ENCODE data around the gene SEH1L.

- TF ChIP-seq NFYB (IDR thresholded peaks at IDR 0.05; ENCODE audit: insufficient read depth, low read depth, low read length) (no peak), RBBP5 (conservative IDR thresholded peaks at IDR 0.05) (no peak), TBL1XR1 (IDR thresholded peaks at IDR 0.05; ENCODE audit: low read depth, low read length) (no peak), ZNF274 (IDR thresholded peaks at IDR 0.05; ENCODE audit: insufficient read depth, insufficient read length) (no peak)
- TF ChIP-seq, protein P1, sequence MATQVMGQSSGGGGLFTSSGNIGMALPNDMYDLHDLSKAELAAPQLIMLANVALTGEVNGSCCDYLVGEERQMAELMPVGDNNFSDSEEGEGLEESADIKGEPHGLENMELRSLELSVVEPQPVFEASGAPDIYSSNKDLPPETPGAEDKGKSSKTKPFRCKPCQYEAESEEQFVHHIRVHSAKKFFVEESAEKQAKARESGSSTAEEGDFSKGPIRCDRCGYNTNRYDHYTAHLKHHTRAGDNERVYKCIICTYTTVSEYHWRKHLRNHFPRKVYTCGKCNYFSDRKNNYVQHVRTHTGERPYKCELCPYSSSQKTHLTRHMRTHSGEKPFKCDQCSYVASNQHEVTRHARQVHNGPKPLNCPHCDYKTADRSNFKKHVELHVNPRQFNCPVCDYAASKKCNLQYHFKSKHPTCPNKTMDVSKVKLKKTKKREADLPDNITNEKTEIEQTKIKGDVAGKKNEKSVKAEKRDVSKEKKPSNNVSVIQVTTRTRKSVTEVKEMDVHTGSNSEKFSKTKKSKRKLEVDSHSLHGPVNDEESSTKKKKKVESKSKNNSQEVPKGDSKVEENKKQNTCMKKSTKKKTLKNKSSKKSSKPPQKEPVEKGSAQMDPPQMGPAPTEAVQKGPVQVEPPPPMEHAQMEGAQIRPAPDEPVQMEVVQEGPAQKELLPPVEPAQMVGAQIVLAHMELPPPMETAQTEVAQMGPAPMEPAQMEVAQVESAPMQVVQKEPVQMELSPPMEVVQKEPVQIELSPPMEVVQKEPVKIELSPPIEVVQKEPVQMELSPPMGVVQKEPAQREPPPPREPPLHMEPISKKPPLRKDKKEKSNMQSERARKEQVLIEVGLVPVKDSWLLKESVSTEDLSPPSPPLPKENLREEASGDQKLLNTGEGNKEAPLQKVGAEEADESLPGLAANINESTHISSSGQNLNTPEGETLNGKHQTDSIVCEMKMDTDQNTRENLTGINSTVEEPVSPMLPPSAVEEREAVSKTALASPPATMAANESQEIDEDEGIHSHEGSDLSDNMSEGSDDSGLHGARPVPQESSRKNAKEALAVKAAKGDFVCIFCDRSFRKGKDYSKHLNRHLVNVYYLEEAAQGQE (IDR thresholded peaks at IDR 0.05; ENCODE audit: low read depth, low read length), result no peak
These were observed 66.4 kb downstream of the SEH1L start for GRCh38 chr18:13014232-13014631.
